ENCODE results near the gene CHD2.
"Not testable (repeated sequence)": the region's sequence is repeated elsewhere in the genome, so short reads cannot be mapped to it uniquely, and the experiment has no call there.

DNA sequence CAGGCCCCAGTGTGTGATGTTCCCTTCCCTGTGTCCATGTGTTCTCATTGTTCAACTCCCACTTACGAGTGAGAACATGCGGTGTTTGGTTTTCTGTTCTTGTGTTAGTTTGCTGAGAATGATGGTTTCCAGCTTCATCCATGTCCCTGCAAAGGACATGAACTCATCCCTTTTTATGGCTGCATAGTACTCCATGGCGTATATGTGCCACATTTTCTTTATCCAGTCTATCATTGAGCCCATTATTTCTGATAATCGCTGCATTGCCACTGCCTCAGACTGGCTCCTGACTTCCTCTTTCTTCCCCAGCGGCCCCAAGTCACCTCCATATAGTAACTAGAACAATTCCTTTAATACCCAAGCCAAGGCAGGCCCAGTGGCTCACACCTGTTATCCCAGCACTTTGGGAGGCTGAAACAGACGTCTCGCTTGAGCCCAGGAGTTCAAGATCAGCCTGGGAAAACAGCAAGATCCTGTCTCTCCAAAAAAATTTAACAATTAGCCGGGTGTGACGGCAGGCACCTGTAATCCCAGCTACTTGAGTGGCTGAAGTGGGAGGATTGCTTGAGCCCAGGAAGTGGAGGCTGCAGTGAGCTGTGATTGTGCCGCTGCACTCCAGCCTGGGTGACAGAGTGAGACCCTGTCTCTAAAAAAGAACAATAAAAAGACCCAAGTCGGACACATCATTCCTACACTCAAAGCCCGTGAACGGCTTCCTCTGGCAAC is 139.6 kb downstream of the CHD2 start:
- not testable (repeated sequence) for TF ChIP-seq POLR2AphosphoS5 (IDR thresholded peaks at IDR 0.05)
- TF ChIP-seq, protein P1, sequence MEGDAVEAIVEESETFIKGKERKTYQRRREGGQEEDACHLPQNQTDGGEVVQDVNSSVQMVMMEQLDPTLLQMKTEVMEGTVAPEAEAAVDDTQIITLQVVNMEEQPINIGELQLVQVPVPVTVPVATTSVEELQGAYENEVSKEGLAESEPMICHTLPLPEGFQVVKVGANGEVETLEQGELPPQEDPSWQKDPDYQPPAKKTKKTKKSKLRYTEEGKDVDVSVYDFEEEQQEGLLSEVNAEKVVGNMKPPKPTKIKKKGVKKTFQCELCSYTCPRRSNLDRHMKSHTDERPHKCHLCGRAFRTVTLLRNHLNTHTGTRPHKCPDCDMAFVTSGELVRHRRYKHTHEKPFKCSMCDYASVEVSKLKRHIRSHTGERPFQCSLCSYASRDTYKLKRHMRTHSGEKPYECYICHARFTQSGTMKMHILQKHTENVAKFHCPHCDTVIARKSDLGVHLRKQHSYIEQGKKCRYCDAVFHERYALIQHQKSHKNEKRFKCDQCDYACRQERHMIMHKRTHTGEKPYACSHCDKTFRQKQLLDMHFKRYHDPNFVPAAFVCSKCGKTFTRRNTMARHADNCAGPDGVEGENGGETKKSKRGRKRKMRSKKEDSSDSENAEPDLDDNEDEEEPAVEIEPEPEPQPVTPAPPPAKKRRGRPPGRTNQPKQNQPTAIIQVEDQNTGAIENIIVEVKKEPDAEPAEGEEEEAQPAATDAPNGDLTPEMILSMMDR (IDR thresholded peaks at IDR 0.05): not testable (repeated sequence)

Measured in upper lobe of left lung (tissue), 4 donors.